ENCODE results near the gene TBX5.

TBX5 gene

GRCh38 chr12:114404926-114405518, 922 bp downstream of the TBX5 start:
- no peak for DNase-seq

- DNase-seq: no peak
Measured at GRCh38 chr12:114404083-114404925, 1.6 kb downstream of the TBX5 start.

- DNase-seq: no peak
Measured at GRCh38 chr12:114403690-114404066, 2.3 kb downstream of the TBX5 start.

GRCh38 chr12:114403011-114403689, 2.8 kb downstream of the TBX5 start:
- no peak for DNase-seq

- no peak for DNase-seq
Measured at GRCh38 chr12:114402084-114402717, 3.7 kb downstream of the TBX5 start.

- DNase-seq: no peak
Measured at GRCh38 chr12:114401328-114402083, 4.4 kb downstream of the TBX5 start.

- no peak for DNase-seq
Measured at GRCh38 chr12:114400925-114401324, 5.0 kb downstream of the TBX5 start.

- no peak for DNase-seq
Measured at GRCh38 chr12:114400361-114400811, 5.6 kb downstream of the TBX5 start.

GRCh38 chr12:114399664-114400211, 6.2 kb downstream of the TBX5 start:
- peak; percentile 78 for DNase-seq

- no peak for DNase-seq
Measured at GRCh38 chr12:114397978-114398881, 7.7 kb downstream of the TBX5 start.

GRCh38 chr12:114396869-114397719, 8.8 kb downstream of the TBX5 start:
- DNase-seq: no peak

- no peak for DNase-seq
Measured at GRCh38 chr12:114396153-114396868, 9.6 kb downstream of the TBX5 start.

- DNase-seq: no peak
Measured at GRCh38 chr12:114395755-114396152, 10.2 kb downstream of the TBX5 start.

GRCh38 chr12:114395233-114395632, 10.7 kb downstream of the TBX5 start:
- no peak for DNase-seq

GRCh38 chr12:114393569-114393968, 12.4 kb downstream of the TBX5 start:
- DNase-seq: no peak

- DNase-seq: no peak
Measured at GRCh38 chr12:114392909-114393308, 13.0 kb downstream of the TBX5 start.

- DNase-seq: no peak
Measured at GRCh38 chr12:114391088-114391487, 14.9 kb downstream of the TBX5 start.

GRCh38 chr12:114384739-114385138, 21.2 kb downstream of the TBX5 start:
- DNase-seq: no peak

GRCh38 chr12:114381177-114381576, 24.8 kb downstream of the TBX5 start:
- DNase-seq: no peak

- no peak for DNase-seq
Measured at GRCh38 chr12:114371733-114372132, 34.2 kb downstream of the TBX5 start.
